Muscle of back (tissue), 11 donors: Measurements from ENCODE around the gene PPP2R2D. TPM values are rescaled to one million over a fixed set of nuclear protein-coding genes. Genes with fewer than 3 reads are reported as not detected.
"Not testable (repeated sequence)": the region's sequence is repeated elsewhere in the genome, so short reads cannot be mapped to it uniquely, and the experiment has no call there.

Experiments used
- DNase-seq, 3 donors: peaks; one replicate each; pipeline versions ENCODE4 v3.0.0 to v3.0.0-alpha.2; 2013
- polyA plus RNA-seq, 10 donors: library from polyadenylated mRNA; unstranded; fragments of 120-200 nt; gene quantifications; one replicate each; pipeline ENCODE4 v1.2.1, GENCODE V29; 2013; ENCODE audit not compliant: insufficient read length in 10 of 10

Gene PPP2R2D
- polyA plus RNA-seq, 10 donors: 26.7 to 33.1 (median 30.2) TPM

GRCh38 chr10:131865223-131865917 is 35.4 kb upstream of the PPP2R2D start:
- no peak for DNase-seq

DNA sequence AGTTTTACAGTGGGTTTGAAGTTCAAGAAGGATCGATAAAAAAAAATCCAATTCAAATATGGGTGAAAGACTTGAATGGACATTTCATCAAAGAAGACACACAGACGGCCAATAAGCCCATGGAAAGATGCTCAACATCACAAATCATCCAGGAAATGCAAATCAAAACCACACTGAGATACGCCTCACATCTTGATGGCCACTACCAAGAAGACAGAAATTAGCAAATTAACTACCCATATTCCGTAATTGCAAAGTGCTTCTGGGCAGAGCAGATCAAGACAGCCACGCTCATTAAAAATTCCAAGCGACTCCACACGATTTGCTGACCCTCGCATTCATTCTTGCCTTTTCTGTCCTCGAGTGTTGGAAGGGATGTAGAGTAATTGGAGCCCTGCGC is 34.1 kb upstream of the PPP2R2D start:
- DNase-seq: no peak

- DNase-seq: no peak
Measured at GRCh38 chr10:131868436-131868835, 32.4 kb upstream of the PPP2R2D start.

GRCh38 chr10:131869344-131869743 is 31.5 kb upstream of the PPP2R2D start:
- DNase-seq: no peak

- no peak for DNase-seq
Measured at GRCh38 chr10:131870411-131870810, 30.4 kb upstream of the PPP2R2D start.

DNA sequence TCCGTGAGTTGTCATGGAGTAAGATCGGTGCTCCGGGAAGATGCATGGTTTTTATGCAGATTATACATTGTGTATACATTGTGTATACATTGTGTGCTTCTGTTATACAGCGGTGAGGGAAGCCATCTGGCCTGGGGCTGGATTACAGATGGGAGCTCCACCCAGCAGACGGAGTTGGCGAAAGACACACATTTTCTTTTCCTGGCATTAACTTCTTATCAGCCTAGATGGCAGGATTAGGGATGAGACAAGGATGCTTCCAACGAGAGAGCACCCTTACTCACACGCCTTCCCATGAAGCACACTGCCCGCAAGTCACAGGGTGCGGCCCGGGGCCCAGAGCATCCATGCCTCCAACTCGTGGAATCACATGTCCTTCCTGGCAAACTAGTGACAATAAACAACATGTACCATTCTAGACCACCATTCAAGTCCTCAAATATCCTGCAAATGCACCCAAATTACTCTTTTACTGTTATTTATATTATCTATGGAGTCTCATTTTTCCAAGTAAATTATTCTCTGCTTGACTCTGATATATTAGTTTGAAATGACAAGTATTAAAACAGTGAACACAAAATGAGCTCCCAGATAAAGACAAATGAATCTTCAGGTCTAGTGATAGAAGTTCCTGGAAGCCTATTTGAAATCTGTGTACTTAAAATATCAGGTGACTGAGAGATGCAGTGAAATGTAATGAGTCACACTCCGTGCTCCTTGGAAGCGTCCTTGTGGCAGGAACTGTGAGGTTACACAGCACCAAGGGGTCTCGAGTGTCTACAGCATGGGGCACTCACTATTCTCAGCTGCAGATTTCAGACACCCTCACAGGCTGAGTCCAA is 29.8 kb upstream of the PPP2R2D start:
- DNase-seq: no peak

GRCh38 chr10:131871673-131872005 is 29.2 kb upstream of the PPP2R2D start:
- DNase-seq: no peak

DNA sequence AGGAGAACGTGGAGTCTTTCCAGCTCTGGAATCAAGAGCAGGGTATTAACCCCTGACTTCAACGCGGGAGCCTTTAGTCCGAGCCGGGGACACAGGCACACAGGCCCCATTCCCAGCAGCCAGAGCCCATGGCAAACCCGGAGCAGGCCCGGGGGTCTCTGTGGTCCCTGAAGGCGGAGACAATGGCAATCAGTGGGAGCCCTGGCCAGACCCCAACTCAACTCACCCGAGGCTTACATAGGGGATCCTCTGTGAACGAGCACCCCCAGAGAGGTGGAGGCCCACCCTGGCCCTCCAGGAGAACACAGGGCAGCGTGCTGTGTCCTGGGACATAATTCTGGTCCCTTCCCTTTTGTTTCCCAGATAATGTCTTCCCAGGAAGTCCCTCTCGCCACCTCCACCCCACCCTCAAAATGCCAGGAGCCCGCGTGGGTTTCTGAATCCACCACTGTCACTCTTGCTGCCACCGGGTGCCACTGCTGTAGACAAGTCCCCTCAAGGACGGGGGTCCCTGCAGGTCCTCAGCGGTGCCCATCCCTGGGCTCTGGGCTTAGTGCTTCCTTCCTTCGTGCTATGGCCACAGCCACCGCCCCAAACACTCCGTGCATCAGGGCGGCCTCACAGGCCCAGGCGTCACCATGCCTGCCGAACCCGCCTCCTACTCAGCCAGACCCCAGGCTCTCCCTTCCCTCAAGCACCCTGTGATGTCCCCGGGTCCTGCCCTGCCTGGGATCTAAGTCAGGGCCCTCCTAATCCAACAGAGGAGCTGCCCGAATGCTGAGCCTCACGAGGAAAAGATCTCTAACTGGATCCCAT is 28.6 kb upstream of the PPP2R2D start:
- no peak for DNase-seq

DNA sequence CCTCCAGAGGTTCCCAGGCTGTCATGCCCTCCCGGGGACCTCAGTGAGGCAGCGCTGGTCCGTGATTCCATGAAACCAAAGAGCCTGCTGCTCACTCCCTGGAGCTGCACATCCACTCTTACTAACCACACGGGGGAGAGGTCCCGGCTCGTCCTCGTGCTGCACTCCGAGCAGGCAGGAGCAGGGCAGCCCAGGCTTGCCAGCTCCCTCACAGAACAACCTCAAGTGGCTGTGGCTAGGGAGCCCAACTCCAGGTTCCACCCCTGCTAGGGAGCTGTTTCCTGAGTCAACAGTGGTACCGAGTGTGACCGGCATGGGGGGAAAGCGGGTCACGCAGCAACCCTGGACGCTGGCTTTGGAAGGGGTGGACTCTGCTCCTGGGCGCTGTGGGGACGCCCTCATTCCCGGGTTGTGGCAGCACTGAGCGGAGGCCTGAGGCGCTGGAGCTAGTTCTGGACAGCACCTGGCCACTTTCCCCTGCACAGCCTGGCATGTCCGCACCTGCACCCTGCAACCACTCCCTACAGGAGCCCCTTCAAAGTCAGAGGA is 27.9 kb upstream of the PPP2R2D start:
- no peak for DNase-seq

DNA sequence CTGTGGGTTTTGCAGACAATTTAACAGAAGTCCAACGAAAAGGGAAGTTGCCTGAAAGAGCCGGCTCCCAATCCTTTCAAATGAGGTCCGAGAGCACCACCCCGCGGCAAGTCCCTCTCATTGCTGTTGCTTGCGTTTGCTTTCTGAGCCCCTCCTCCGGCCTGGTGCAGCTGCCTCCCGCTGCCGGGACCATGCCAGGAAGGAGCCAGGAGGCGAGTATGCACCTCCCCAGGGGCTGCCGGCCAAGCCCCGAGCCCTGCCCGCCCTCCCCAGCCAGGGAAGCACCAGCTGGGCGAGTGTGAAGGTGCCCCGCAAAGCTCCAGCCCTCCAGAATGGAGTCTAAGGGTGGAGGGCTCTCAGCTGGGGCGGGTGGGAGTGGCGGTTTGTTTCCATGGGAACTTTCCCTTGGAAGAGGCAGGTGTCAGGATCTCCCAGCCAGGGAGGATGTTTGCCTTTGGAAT is 25.8 kb upstream of the PPP2R2D start:
- DNase-seq: peak; percentile 66 to 89 (median 79)

- no peak for DNase-seq
Measured at GRCh38 chr10:131875501-131875900, 25.3 kb upstream of the PPP2R2D start.

GRCh38 chr10:131876017-131876416 is 24.8 kb upstream of the PPP2R2D start:
- no peak for DNase-seq

GRCh38 chr10:131876508-131876907 is 24.3 kb upstream of the PPP2R2D start:
- DNase-seq: no peak

DNA sequence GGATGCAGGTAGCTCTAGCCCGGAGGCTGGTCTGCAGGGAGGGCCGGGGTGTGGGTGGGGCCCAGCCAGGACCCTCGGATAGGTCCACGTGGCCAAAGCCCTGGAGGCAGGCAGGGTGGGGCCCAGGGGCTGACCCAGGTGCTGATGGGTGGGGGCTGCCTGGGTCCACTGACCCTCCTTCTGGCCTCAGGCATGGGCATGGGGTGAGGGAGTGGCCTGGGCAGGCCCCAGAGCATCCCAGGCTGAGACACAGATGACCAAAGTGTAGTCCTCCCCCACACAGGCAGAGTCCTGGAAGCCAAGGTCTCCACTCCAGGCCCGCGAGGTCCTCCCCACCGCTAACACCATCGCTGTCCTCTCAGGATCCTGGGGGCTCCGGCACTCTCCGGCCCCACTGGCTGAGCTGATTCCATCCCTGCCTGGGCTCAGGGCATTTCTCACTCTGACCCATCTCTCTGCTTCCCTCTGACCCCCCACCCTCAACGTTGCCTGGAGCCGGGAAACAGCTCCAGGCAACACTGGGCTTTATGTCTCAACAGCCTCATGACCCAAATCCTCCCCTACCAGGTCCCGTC is 20.7 kb upstream of the PPP2R2D start:
- no peak for DNase-seq

GRCh38 chr10:131881104-131881880 is 19.5 kb upstream of the PPP2R2D start:
- DNase-seq: no peak

- DNase-seq: no peak
Measured at GRCh38 chr10:131882151-131882550, 18.7 kb upstream of the PPP2R2D start.

DNA sequence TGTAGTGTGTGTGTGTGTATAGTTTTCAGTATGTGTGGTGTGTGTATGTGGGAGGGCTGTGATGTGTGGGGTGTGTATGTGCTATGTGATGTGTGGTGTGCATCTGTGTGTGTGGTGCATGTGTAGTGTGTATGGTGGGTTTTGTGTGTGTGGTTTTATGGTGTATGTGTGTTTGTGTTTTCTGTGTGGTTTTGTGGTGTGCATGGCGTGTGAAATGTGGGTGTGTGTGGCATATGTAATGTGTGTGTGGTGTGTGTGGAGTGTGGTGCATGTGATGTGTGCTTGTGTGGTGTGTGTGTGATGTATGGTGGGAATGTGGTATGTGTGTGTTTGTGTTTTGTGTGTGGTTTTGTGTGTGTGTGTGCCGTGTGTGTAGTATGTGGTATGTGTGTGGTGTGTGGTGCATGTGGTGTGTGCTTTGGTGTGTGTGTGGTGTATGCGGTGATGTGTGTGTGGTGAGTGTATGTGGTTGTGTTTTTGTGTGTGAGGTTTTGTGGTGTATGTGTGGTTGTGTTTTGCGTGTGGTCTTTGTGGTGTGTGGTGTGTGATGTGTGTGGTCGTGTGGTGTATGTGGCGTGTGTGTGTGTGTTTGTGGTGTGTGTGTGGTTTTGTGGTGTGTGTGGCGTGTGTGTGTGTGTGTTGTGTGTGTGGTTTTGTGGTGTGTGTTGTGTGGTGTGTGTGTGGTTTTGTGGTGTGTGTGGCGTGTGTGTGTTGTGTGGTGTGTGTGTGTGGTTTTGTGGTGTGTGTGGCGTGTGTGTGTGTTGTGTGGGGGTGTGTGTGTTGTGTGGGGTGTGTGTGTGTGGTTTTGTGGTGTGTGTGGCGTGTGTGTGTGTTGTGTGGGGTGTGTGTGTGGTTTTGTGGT is 18.0 kb upstream of the PPP2R2D start:
- no peak for DNase-seq

GRCh38 chr10:131883621-131884393 is 17.0 kb upstream of the PPP2R2D start:
- DNase-seq: not testable (repeated sequence)
